NCI-H1436 treated with DMSO at 0.1 percent for 48 hours (cell line): ENCODE data around the gene DNASE1L2.

Experiments
- DNase-seq: peaks from one replicate; lab custom pipeline; 2025; lab: John Stamatoyannopoulos, UW

DNASE1L2 gene

DNA sequence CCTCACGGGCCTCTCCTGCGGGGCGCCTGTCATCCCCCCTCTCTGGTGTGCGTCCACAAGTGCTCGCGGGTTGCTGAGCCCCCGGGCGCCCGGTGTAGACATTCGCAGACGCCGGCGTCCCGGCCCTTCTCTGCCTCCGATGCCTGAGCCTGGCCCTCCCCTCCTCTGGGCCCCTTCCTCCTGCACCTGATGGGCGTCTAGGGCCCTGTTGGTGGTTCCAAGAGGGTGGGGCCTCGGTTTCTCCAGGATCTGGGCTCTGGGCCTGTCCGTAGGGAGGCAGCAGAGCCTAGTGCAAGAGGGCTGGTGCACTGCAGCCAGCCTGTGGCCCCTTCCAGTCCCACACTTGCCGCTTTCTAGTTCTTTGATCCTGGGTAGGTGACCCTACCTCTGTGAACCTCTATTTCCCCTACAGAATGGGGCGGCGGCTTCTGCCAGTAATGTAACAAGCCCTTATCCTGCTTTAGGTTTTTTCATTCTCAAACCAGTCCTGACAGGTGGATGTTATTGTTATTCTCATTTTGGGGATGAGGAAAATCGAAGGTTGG lies 12.2 kb upstream of the DNASE1L2 start:
- no peak for DNase-seq

DNA sequence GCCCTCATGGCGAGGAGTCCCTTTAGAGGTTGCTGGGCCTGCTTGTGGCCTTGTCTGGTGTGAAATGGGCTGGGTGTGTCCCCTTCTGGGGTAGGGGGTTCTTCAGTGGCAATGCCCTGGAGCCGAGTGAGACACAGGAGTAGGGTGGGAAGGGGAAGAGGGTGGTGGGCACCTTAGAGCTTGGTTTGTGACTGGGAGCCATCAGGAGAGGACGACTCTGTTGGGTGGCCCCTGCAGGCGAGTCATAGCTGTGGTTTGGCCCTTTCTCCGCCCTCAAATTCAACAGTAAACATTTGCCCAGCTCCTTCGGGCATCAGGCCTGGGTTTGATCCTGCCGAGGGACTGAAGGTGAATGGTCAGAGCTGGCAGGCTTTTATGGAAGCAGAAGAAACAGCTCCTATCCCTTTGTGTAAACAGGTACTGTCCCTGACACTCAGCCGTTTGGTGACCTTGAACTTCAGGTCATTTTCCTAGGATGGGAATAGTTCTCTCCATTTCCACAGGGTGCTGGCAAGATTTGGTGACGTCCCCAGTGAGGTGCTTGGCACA lies 9.9 kb upstream of the DNASE1L2 start:
- DNase-seq, result no peak

DNA sequence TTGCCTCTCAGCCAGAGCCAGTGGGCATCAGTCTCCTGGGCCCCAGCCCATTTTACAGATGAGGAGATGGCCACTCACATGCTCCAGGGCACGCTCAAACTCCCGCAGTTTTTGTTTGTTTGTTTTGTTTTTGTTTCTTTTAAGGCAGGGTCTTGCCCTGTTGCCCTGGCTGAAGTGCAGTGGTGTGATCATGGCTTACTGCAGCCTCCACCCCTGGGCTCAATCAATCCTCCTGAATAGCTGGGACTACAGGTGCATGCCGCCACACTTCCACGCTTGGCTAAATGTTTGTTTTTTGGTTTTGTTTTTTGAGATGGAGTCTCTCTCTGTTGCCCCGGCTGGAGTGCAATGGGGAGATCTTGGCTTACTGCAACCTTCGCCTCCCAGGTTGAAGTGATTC lies 9.3 kb upstream of the DNASE1L2 start:
- DNase-seq, result no peak

DNA sequence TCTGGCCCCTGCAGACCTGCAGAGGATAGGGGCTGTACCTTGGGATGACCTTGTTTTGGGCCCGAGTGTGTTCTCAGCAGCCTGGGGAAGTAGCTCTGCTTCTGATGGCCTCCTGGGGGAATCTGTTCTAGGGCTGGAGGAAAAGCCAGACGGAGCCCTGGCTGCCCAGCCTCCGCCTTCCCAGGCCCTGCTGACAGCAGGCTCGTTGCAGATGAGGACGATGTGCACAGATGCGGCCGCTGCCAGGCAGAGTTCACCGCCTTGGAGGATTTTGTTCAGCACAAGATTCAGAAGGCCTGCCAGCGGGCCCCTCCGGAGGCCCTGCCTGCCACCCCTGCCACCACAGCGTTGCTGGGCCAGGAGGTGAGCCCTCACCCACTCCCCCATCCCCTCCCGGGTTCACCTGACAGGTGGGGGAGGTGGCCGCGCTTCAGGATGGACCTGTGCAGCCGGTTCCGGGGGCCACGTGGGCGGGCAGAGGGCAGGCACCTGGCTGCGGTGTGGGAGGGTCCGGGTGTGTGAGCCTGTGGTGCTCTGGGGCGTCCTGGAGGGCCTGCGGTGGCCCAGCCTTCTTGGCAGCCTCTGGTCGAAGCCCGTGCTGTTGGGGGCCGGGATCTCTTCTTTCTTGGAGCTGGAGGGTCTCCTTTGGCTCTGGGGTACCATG lies 8.0 kb upstream of the DNASE1L2 start:
- no peak for DNase-seq

DNA sequence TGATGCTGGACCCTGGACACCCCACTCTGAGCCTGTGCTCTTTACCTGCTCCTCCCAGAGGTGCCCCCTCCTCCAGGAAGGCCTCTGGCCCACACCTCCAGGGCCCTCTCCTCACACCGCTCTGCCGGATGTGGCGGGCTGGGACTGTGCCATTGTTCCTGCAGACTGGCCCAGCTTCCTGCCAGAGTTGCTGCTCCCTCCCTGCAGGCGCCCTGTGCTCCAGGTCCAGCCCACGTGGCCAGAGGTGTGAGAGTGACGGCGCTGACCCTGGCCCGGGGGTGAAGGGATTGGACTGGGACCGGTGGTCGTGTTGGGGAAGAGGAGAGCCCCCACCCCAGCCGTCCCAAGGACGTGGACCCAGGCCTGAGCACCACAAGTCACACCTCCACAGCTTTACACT lies 7.2 kb upstream of the DNASE1L2 start:
- DNase-seq, result no peak

DNA sequence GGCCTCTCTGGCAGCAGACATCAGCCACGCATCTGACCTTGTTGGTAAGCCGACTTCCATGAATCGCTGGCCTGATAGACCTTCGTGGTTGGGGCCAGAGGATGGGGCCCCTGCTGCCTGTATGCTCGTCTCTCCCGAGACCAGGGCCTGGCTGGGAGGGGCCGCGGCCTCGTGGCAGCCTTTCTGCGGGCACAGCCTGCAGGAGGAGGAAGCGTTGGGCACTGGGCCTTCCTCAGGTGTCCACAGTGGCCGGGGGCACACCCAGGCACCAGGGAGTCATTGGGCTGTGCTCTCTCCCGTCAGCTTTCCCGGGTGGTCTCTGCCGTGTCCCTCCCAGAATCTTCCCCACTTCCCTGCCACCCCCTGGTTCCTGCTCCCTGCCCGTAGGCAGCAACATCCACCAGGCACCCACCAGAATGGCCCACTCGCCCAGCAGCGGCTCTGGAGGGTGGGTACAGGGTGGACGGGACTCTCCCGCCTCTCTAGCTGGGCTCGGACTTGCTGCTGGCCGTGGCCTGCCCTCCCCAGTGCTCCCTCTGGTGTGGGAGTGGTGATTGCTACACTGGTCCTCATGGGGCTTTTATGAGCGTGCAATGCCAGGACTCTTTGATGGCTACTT lies 6.5 kb upstream of the DNASE1L2 start:
- DNase-seq, result no peak

DNA sequence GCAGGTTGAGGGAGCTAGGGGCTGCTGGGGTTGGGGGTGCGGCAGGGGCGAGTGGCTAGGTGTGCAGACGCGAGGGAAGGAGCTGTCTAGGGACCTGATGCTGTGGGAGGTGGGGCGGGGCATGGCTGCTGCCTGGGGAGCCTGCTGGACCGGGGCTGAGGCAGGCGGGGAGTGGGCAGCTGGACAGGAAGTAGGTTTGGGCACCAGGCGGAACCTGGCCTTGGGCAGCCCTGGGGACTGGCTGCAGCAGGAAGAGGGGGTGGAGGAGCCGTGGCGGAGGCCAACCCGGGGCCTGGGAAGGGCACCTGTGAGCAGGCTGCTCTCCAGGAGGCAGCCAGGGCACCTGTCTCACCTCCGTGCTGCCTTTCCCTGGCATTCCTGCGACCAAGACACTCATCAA lies 5.9 kb upstream of the DNASE1L2 start:
- DNase-seq, result no peak

DNA sequence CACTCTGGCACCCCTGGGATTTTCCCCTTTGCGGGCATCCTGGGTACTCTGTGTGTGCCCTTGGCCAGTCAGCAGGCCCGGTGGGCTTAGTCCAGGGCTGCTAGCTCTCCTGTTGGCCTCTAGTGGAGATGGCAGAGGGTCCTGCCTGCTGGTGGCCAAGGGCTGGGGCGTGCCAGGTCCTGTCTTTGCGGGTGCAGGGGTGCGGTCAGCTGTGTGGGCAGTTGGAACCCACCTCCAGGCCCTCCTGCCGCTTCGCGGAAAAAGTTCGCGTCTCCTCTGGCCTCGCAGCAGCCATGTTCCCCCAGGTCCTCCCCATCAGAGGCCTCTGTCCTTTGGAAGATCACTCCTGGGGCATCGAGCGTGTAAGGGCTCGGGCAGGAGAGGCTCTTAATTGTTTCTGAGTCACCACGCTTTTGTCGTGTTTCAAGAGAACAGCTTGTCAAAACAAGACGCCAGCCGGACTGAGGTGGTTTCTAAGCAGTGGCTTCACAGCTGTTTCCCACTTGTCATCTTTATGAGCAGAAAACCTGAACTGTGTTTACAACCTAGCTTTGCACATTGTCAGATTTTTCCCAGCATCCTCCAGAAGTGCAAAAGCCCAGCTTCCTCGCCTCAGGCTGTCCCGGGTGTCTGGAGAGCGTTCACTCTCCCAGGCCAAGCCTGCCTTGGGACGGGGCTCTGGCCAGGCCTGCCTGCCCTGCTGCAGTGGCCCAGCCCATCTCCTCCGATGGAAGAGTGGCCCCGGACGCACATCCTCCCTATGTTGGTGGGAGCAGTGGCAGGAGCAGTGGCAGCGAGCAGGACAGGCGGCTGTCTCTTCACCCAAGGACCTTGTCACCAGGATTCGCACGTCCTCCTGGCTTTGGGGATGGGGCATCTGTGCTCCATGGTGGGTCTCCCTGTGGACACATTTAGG lies 5.0 kb upstream of the DNASE1L2 start:
- no peak for DNase-seq

DNA sequence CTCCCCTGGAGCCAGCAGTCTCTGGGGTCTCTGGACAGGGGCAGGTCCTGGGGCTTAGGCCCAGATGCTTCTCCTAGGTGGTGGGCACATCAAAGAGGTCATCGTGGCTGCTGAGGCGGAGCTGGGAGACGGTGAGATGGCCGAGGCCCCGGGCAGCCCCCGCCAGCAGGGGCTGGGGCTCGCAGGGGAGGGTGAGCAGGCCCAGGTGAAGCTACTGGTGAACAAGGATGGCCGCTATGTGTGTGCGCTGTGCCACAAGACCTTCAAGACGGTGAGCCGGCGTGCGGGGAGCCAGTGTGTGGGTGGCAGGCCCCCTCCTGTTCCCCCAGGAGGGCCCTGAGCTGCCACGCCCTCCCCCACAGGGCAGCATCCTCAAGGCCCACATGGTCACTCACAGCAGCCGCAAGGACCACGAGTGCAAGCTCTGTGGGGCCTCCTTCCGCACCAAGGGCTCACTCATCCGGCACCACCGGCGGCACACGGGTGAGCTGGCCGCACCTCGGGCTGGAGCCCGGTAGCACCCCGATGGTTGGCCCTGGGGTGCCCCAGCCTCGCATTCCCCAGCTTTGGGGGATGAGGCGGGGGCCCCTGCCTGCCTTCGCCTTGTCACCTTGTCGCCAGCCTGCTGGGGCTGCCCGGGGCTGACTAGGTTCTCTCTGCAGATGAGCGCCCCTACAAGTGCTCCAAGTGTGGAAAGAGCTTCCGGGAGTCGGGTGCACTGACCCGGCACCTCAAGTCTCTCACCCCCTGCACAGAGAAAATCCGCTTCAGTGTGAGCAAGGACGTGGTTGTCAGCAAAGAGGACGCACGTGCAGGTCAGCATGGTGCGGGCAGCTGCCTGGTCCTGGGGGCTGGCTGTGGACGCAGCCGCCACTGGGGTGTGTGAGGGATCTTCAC lies 3.9 kb upstream of the DNASE1L2 start:
- DNase-seq, result no peak

DNA sequence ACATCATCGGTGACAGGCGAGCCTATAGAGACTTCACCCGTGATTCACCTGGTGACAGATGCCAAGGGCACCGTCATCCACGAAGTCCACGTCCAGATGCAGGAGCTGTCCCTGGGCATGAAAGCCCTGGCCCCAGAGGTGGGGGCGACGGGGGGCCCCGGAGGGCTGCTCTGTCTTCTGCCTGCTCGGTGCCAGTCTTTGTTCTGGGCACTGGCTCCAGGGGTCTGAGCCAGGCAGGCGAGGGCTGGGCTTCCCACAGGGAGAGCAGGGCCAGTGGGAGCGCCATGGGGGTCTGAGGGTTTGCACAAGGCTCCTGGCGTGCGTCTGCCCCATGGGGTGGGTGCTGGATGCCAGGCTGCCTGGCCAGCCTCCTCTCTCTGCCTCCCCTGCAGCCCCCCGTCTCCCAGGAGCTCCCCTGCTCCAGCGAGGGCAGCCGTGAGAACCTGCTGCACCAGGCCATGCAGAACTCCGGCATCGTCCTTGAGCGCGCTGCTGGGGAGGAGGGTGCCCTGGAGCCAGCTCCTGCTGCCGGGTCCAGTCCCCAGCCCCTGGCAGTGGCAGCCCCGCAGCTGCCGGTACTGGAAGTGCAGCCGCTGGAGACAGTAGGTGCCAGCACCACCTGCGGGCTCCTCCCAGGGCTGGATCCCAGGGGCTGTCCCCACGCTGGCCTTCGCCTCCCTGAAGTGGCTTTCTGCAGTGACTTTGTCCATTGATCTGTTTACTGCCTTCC lies 3.0 kb upstream of the DNASE1L2 start:
- no peak for DNase-seq

DNA sequence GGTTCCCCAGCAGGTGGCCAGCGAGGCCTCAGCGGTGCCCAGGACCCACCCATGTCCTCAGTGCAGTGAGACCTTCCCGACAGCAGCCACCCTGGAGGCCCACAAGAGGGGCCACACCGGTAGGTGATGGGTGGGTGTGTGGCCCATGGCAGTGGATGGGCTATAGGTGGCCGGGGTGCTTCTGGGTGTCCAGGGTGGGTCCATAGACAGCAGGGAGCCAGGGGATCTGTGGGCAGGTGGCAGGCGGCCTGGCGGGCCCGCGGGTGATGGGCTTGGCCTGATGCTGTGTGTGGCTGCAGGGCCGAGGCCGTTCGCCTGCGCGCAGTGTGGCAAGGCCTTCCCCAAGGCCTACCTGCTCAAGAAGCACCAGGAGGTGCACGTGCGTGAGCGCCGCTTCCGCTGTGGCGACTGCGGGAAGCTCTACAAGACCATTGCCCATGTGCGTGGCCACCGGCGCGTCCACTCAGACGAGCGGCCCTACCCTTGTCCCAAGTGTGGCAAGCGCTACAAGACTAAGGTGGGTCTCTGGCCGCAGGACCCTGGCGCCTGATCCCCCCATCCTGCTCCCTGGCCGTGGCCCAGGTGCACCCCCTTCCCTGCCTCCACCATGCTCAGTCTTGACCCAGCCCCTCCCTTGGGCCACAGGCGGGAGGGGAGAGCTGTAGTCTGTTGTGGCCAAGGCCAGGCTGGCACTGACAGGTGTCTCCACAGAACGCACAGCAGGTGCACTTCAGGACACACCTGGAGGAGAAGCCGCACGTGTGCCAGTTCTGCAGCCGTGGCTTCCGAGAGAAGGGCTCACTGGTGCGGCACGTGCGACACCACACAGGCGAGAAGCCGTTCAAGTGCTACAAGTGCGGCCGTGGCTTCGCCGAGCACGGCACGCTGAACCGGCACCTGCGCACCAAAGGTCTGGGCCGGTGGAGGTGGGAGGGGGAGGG lies 2.1 kb upstream of the DNASE1L2 start:
- no peak for DNase-seq

DNA sequence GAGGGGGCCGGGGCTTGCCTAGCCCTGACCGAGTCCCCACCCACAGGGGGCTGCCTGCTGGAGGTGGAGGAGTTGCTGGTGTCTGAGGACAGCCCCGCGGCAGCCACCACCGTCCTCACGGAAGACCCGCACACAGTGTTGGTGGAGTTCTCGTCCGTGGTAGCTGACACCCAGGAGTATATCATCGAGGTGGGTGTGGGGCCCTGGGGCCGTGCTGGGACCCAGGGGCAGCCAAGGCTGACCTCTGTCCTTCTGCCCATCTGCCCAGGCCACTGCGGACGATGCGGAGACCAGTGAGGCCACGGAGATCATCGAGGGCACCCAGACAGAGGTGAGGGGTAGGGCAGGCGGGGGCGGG lies 1.5 kb upstream of the DNASE1L2 start:
- no peak for DNase-seq

DNA sequence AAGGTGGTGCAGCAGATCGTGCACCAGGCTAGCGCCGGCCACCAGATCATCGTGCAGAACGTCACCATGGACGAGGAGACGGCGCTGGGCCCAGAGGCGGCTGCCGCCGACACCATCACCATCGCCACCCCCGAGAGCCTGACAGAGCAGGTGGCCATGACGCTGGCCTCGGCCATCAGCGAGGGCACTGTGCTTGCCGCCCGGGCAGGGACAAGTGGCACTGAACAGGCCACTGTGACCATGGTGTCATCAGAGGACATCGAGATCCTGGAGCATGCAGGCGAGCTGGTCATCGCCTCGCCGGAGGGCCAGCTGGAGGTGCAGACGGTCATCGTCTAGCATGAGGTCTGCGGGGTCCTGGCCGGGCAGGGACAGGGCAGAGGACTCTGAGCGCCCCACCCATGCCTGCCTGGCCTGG lies 1.0 kb upstream of the DNASE1L2 start:
- DNase-seq, result no peak

DNA sequence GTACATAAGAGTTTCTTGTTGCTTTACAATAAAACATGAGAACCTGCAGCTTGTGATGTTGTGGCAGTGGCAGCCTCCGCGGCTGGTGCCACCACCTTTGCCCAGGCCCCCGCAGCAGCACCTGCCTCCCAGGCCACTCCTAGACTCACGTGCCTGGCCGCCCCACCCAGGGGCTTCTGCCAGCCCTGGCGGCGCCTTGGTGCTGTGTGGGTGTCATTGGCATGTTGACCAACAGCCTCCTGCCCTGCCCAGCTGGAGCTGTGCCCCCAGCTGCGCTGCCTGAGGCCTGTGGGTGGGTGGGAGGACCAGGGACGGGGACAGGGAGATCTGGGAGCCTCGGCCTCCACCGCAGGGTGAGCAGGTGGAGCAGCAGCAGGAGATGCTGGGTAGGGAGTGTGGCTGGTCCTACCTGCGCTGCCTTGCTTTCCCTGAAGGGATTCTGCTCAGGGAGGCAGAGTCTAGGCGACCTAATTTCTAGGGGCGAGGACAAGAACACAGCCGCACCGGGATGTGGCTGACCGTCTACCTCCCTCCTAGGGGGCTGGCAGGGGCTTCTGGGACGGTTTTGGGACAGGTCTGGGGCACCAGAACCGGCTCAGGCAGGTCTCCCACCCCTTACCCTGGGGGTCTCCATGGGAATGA lies 428 bp upstream of the DNASE1L2 start:
- DNase-seq, result no peak

DNA sequence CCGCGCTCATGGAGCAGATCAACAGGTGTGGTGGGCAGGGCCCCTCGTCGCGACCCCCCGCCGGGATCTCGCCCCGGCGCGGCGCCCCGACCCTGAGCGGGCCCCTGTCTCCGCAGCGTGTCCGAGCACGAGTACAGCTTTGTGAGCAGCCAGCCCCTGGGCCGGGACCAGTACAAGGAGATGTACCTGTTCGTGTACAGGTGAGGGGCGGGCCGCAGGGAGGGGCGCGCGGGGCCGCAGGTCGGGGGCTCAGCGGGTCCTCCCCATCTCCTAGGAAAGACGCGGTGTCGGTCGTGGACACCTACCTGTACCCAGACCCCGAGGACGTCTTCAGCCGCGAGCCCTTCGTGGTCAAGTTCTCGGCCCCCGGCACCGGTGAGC lies 848 bp downstream of the DNASE1L2 start:
- DNase-seq, result no peak

DNA sequence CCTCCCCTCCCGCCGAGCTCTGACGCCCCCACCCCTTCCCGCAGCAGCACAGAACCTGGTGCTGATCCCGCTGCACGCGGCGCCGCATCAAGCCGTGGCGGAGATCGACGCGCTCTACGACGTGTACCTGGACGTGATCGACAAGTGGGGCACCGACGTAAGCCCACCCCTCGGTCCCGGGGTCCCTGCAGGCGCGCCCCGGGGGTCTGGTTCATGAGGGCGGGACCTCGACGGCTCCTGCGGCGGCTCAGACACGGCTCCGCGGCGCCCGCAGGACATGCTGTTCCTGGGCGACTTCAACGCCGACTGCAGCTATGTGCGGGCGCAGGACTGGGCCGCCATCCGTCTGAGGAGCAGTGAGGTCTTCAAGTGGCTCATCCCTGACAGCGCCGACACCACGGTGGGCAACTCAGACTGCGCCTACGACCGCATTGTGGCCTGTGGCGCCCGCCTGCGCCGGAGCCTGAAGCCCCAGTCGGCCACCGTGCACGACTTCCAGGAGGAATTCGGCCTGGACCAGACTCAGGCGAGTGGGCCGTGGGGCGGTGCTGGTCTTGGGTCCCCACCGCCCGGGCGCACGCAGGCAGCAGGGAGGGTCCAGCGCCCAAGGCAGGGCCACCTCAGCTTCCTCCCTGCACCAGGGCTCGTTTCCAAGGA lies 1.4 kb downstream of the DNASE1L2 start:
- DNase-seq, result no peak

DNA sequence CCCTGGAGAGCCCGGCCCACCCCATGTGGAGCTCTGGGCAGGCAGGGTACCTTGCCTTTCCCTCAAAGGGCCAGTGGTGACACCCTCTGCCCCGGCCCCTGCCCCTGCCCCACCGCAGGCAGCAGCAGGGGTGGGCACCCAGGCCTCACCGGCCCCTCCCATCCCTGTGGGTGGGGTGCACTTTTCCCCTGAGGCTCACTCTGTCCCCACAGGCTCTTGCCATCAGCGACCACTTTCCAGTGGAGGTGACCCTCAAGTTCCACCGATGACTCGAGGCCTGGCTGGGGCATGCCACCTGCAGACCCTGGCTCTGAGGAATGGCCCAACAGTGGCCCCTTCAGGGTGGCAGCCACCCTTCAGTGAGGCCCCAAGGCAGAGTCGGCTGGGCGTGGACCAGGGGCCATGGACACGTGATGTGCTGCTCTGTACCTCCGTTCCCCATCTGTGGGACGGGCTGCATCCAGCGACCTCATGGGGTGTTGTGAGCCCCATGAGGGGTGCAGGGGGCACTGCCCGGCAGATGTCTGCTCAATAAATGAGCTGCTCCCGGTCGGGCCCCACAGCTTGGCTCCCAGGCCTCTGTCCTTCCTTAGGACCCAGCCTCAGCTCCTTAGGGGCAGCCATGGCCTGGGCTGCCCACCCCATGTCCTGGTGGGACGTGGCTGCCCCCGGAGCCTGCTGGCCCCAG lies 2.0 kb downstream of the DNASE1L2 start:
- no peak for DNase-seq
